KMS-11 (cell line): ENCODE results near the gene OBSCN.

Source experiments
- H2AFZ ChIP-seq: fragments of 200-600 bp; sonication (generic); 2 replicates; pipeline ENCODE4 v1.6.1; 2016; ENCODE audit warnings: antibody characterized with exemption, mixed run types, low read depth
- H3K27ac ChIP-seq: fragments of 200-600 bp; sonication (generic); 2 replicates; pipeline ENCODE4 v1.6.1; 2016; ENCODE audit warnings: mild to moderate bottlenecking, mixed run types
- H3K27me3 ChIP-seq: fragments of 200-600 bp; sonication (generic); 2 replicates; pipeline ENCODE4 v1.6.1; 2017; ENCODE audit warnings: mild to moderate bottlenecking, low read depth, mixed run types, moderate library complexity; ENCODE audit not compliant: insufficient read depth
- H3K36me3 ChIP-seq: fragments of 200-600 bp; sonication (generic); 2 replicates; pipeline ENCODE4 v1.6.1; 2017; ENCODE audit warnings: mild to moderate bottlenecking, mixed run types; ENCODE audit not compliant: insufficient read depth
- H3K4me1 ChIP-seq: fragments of 200-600 bp; sonication (generic); 2 replicates; pipeline ENCODE4 v1.6.1; 2016; ENCODE audit warnings: mild to moderate bottlenecking, low read depth, mixed run types; ENCODE audit not compliant: poor library complexity, severe bottlenecking
- H3K4me2 ChIP-seq: fragments of 200-600 bp; sonication (generic); 2 replicates; pipeline ENCODE4 v1.7.0; 2016; ENCODE audit warnings: mild to moderate bottlenecking, mixed run types
- H3K4me3 ChIP-seq: fragments of 200-600 bp; sonication (generic); IDR thresholded peaks from 2 replicates; pipeline ENCODE4 v1.6.1; 2017; ENCODE audit warnings: low read depth, low read length, mixed read lengths; ENCODE audit not compliant: insufficient read depth
- H3K79me2 ChIP-seq: fragments of 200-600 bp; sonication (generic); 2 replicates; pipeline ENCODE4 v1.6.1; 2016; ENCODE audit warnings: low read depth, mixed run types; ENCODE audit not compliant: insufficient read depth
- H3K9ac ChIP-seq: fragments of 200-600 bp; sonication (generic); 2 replicates; pipeline ENCODE4 v1.6.1; 2016; ENCODE audit warnings: mild to moderate bottlenecking, mixed run types
- H4K20me1 ChIP-seq: fragments of 200-600 bp; sonication (generic); 2 replicates; pipeline ENCODE4 v1.6.1; 2016; ENCODE audit warnings: mild to moderate bottlenecking, mixed run types; ENCODE audit not compliant: insufficient read depth
- TF ChIP-seq, protein P1 (sequence below): fragments of 200-600 bp; sonication (generic); conservative IDR thresholded peaks from 2 replicates; pipeline ENCODE4 v1.6.1; 2017; ENCODE audit warnings: low read depth, mild to moderate bottlenecking, antibody characterized with exemption, low read length, moderate library complexity, mixed read lengths

The OBSCN gene

DNA sequence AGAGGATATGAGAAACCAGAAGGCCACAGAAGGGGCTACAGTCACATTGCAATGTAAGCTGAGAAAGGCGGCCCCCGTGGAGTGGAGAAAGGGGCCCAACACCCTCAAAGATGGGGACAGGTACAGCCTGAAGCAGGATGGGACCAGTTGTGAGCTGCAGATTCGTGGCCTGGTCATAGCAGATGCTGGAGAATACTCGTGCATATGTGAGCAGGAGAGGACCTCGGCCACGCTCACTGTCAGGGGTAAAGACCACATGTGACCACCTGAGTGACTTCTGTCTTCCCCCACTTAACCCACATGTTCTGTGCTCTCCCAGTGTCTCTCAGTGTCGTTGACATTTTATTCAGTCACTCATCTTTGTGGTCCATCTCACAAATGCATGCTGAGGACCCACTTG is 92.1 kb downstream of the OBSCN start:
- no peak overlapping the region for H3K4me3 ChIP-seq
- H3K27me3 ChIP-seq: no peaks in the 10 kb centered on the region
- H3K4me1 ChIP-seq: no peaks in the 10 kb centered on the region
- H3K9ac ChIP-seq: no peak overlapping the region
- H3K79me2 ChIP-seq: no peaks in the 10 kb centered on the region
- no peak overlapping the region for H2AFZ ChIP-seq
- no peak overlapping the region for H3K27ac ChIP-seq
- TF ChIP-seq, protein P1, sequence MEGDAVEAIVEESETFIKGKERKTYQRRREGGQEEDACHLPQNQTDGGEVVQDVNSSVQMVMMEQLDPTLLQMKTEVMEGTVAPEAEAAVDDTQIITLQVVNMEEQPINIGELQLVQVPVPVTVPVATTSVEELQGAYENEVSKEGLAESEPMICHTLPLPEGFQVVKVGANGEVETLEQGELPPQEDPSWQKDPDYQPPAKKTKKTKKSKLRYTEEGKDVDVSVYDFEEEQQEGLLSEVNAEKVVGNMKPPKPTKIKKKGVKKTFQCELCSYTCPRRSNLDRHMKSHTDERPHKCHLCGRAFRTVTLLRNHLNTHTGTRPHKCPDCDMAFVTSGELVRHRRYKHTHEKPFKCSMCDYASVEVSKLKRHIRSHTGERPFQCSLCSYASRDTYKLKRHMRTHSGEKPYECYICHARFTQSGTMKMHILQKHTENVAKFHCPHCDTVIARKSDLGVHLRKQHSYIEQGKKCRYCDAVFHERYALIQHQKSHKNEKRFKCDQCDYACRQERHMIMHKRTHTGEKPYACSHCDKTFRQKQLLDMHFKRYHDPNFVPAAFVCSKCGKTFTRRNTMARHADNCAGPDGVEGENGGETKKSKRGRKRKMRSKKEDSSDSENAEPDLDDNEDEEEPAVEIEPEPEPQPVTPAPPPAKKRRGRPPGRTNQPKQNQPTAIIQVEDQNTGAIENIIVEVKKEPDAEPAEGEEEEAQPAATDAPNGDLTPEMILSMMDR: no peak
- no peaks in the 10 kb centered on the region for H3K36me3 ChIP-seq
- H4K20me1 ChIP-seq: no peaks in the 10 kb centered on the region
- H3K4me2 ChIP-seq: no peak overlapping the region

DNA sequence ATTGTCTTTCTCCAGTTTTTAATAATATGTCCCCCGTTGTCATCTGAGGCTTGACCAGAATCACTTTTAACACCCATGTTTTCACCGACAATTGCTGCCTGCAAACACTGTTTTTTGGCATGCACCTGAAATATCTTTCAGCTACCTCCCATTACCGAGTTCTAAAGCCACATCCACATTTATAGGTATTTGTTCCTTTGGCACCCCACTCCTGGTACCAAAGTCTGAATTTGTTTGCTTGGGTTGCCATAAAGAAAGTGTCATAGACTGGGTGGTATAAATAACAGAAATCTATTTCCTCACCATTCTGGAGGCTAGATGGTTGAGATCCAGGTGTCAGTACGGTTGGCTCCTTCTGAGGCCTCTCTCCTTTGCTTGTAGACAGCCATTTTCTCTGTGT is 94.2 kb downstream of the OBSCN start:
- TF ChIP-seq, protein P1: no peak
- no peak overlapping the region for H3K9ac ChIP-seq
- H4K20me1 ChIP-seq: no peaks in the 10 kb centered on the region
- H3K36me3 ChIP-seq: no peaks in the 10 kb centered on the region
- H3K27ac ChIP-seq: no peak overlapping the region
- H3K4me3 ChIP-seq: no peak overlapping the region
- H3K4me2 ChIP-seq: no peak overlapping the region
- no peaks in the 10 kb centered on the region for H3K4me1 ChIP-seq
- H3K79me2 ChIP-seq: no peaks in the 10 kb centered on the region
- H2AFZ ChIP-seq: no peak overlapping the region
- no peaks in the 10 kb centered on the region for H3K27me3 ChIP-seq

DNA sequence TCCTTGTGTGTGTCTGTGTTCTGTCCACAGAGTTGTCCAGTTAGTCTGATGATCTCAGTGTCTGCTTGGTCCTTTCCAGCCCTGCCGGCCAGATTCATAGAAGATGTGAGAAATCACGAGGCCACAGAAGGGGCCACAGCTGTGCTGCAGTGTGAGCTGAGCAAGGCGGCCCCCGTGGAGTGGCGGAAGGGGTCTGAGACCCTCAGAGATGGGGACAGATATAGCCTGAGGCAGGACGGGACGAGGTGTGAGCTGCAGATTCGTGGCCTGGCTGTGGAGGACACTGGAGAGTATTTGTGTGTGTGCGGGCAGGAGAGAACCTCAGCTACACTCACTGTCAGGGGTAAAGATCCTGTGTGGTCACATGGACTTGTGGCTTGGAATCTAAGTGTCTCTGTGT is 95.8 kb downstream of the OBSCN start:
- no peaks in the 10 kb centered on the region for H3K27me3 ChIP-seq
- H4K20me1 ChIP-seq: no peaks in the 10 kb centered on the region
- H3K27ac ChIP-seq: no peak overlapping the region
- H3K4me3 ChIP-seq: no peak overlapping the region
- H3K79me2 ChIP-seq: no peaks in the 10 kb centered on the region
- TF ChIP-seq, protein P1: no peak
- H3K36me3 ChIP-seq: no peaks in the 10 kb centered on the region
- no peak overlapping the region for H2AFZ ChIP-seq
- H3K4me1 ChIP-seq: no peaks in the 10 kb centered on the region
- H3K4me2 ChIP-seq: no peak overlapping the region
- H3K9ac ChIP-seq: no peak overlapping the region

DNA sequence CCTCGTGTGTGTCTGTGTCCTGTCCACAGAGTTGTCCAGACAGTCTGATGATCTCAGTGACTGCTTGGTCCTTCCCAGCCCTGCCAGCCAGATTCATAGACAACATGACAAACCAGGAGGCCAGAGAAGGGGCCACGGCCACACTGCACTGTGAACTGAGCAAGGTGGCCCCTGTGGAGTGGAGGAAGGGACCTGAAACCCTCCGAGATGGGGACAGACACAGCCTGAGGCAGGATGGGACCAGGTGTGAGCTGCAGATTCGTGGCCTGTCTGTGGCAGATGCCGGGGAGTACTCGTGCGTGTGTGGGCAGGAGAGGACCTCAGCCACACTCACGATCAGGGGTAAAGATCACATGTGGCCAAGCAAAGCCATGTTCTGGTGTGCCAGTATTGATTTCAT is 96.4 kb downstream of the OBSCN start:
- TF ChIP-seq, protein P1: no peak
- no peaks in the 10 kb centered on the region for H4K20me1 ChIP-seq
- no peaks in the 10 kb centered on the region for H3K36me3 ChIP-seq
- H3K79me2 ChIP-seq: no peaks in the 10 kb centered on the region
- no peaks in the 10 kb centered on the region for H3K27me3 ChIP-seq
- H3K9ac ChIP-seq: no peak overlapping the region
- no peaks in the 10 kb centered on the region for H3K4me1 ChIP-seq
- no peak overlapping the region for H3K27ac ChIP-seq
- no peak overlapping the region for H3K4me3 ChIP-seq
- H3K4me2 ChIP-seq: no peak overlapping the region
- H2AFZ ChIP-seq: no peak overlapping the region
